ENCODE data around the gene TUSC2. TPM values are rescaled to one million over a fixed set of nuclear protein-coding genes. Genes with fewer than 3 reads are reported as not detected.
A peak's percentile ranks its signal among the peaks of the same experiment; 100 is the strongest.

Gene TUSC2
- total RNA-seq, 1 experiment from 2014 or later = 35.3 TPM

- no peaks in the 10 kb centered on the region for H3K9me3 ChIP-seq (ENCODE audit: control insufficient read depth, insufficient read depth, low read depth, low read length)
- ChIA-PET CTCF (interaction anchor here (0.6 to 0.7 kb wide), 2 partner anchors 55 to 66 kb away, joined by 3 to 13 read pairs; no protein-coding TSS in a partner anchor), POLR2A (no interaction called here)
- in situ Hi-C loops (cut with HindIII; ENCODE audit: low pct_unique_long_range_greater_than_20kb, low sequenced_read_pairs) = no loop called here
- H3K4me3 ChIP-seq (ENCODE audit: low read depth in 2 of 2, low read length in 2 of 2) = peak within 1 kb of the TSS; percentile 87 to 89
- intact Hi-C loops (cut with micrococcal nuclease; ENCODE audit: unreplicated experiment) = no loop called here
- ATAC-seq = peak; percentile 98
- H3K36me3 ChIP-seq (ENCODE audit: control insufficient read depth, insufficient read depth, low read length) = no peaks in the 10 kb centered on the region
- no TSS peak for BruUV-seq (replicated peaks)
- no peaks in the 10 kb centered on the region for H3K27me3 ChIP-seq (ENCODE audit: control insufficient read depth, insufficient read depth, low read length)
- H3K27ac ChIP-seq (ENCODE audit: low read length) = peak within 1 kb of the TSS; percentile 93
- DNase-seq (ENCODE audit: low read depth, low spot score) = peak; percentile 83
- H3K4me1 ChIP-seq (ENCODE audit: control insufficient read depth, insufficient read depth, low read length) = peaks cover 9% of the 10 kb centered on the region
- peak; percentile 54; the same call in 1 of the 2 replicates for TF ChIP-seq POLR2AphosphoS5 (IDR thresholded peaks at IDR 0.05; ENCODE audit: low read depth, low read length)
- TF ChIP-seq CTCF (IDR thresholded peaks at IDR 0.05) = no peak
Observed at GRCh38 chr3:50292159-50293078, 35.6 kb downstream of the TUSC2 start, which contains the start of gene IFRD2. TSS of gene IFRD2 (minus strand) at chr3:50292429. CDS start at chr3:50292274, 155 bp downstream.

GRCh38 chr3:50290161-50290641 lies 37.8 kb downstream of the TUSC2 start:
- ChIA-PET POLR2A (no interaction called here), CTCF (no interaction called here)
- Histone ChIP-seq H3K9me3 (ENCODE audit: control insufficient read depth, insufficient read depth, low read depth, low read length) (no peaks in the 10 kb centered on the region), H3K4me3 (ENCODE audit: low read depth in 2 of 2, low read length in 2 of 2) (no peak overlapping the region), H3K36me3 (ENCODE audit: control insufficient read depth, insufficient read depth, low read length) (no peaks in the 10 kb centered on the region), H3K27me3 (ENCODE audit: control insufficient read depth, insufficient read depth, low read length) (no peaks in the 10 kb centered on the region), H3K27ac (ENCODE audit: low read length) (no peak overlapping the region), H3K4me1 (ENCODE audit: control insufficient read depth, insufficient read depth, low read length) (peaks cover 9% of the 10 kb centered on the region)
- no TSS peak for BruUV-seq (replicated peaks)
- in situ Hi-C loops (cut with HindIII; ENCODE audit: low pct_unique_long_range_greater_than_20kb, low sequenced_read_pairs) = no loop called here
- ATAC-seq (no peak), DNase-seq (ENCODE audit: low read depth, low spot score) (no peak)
- intact Hi-C loops (cut with micrococcal nuclease; ENCODE audit: unreplicated experiment) = no loop called here
- TF ChIP-seq CTCF (IDR thresholded peaks at IDR 0.05) = no peak

- no TSS peak for BruUV-seq (replicated peaks)
- DNase-seq (ENCODE audit: low read depth, low spot score) = no peak
- intact Hi-C loops (cut with micrococcal nuclease; ENCODE audit: unreplicated experiment) = no loop called here
- H3K4me1 ChIP-seq (ENCODE audit: control insufficient read depth, insufficient read depth, low read length) = peaks cover 9% of the 10 kb centered on the region
- H3K27ac ChIP-seq (ENCODE audit: low read length) = no peak overlapping the region
- H3K4me3 ChIP-seq (ENCODE audit: low read depth in 2 of 2, low read length in 2 of 2) = no peak overlapping the region
- ChIA-PET POLR2A (no interaction called here), CTCF (no interaction called here)
- in situ Hi-C loops (cut with HindIII; ENCODE audit: low pct_unique_long_range_greater_than_20kb, low sequenced_read_pairs) = no loop called here
- TF ChIP-seq TCF7L2 (IDR thresholded peaks at IDR 0.05; ENCODE audit: low read depth, low read length) (no peak), REST (IDR thresholded peaks at IDR 0.05; ENCODE audit: insufficient read depth in 1 of 2, low read depth in 2 of 2, low read length in 1 of 2) (no peak)
- H3K36me3 ChIP-seq (ENCODE audit: control insufficient read depth, insufficient read depth, low read length) = no peaks in the 10 kb centered on the region
- H3K27me3 ChIP-seq (ENCODE audit: control insufficient read depth, insufficient read depth, low read length) = no peaks in the 10 kb centered on the region
- no peaks in the 10 kb centered on the region for H3K9me3 ChIP-seq (ENCODE audit: control insufficient read depth, insufficient read depth, low read depth, low read length)
- ATAC-seq = no peak
Observed at GRCh38 chr3:50289130-50289529, 38.9 kb downstream of the TUSC2 start.

Measured in Panc1 (cell line).